ENCODE measurements around the gene STPG3. TPM values are rescaled to one million over a fixed set of nuclear protein-coding genes. Genes with fewer than 3 reads are reported as not detected.

Gene STPG3
- total RNA-seq, 2 donors from 2014 or later, result 0.59 TPM; not detected in 1

DNA sequence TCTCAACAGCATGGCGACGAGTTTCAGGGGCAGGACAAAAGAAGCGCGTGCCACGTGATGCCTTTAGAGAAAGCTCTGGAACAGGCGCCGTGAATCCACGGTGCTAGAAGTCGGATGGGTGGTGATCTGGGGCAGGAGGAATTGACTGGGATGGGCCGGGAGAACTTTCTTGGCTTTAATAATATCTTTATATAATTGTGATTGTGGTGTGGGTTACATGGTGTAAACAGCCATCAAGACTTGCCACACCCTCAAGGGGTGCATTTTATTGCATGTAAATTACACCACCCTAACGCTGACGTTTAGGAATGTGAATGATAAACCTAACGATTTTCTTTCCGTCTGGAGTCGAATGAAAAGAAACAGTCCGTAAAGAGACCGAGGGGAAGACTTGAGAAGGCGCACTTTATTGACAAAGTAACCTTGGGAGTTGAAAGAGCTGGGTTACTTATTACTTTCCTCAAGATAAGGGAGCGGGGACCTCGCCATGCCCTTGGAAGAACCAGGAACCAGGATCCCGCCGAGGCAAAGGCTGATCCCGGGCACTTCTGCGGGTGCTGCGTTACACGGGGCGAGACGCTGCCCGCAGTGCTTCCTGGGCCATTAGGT lies 42.5 kb downstream of the STPG3 start:
- DNase-seq (no peak), ATAC-seq (no peak)
- intact Hi-C loops (cut with DNase I), result loop anchor here in 1 of 2 donors (5.0 to 10.0 kb wide), 2 partner anchors 114 to 231 kb away; no protein-coding TSS in a partner anchor

GRCh38 chr9:137294091-137294680 lies 43.1 kb downstream of the STPG3 start:
- peak; percentile 32 to 50 for ATAC-seq
- DNase-seq, result peak; percentile 42
- intact Hi-C loops (cut with DNase I), result loop anchor here in 1 of 2 donors (5.0 to 10.0 kb wide), 2 partner anchors 113 to 231 kb away; no protein-coding TSS in a partner anchor

GRCh38 chr9:137294681-137295237 lies 43.7 kb downstream of the STPG3 start:
- DNase-seq, result peak; percentile 44
- ATAC-seq, result peak; percentile 8
- intact Hi-C loops (cut with DNase I), result loop anchor here in 1 of 2 donors (5.0 to 10.0 kb wide), 2 partner anchors 113 to 230 kb away; no protein-coding TSS in a partner anchor

GRCh38 chr9:137295238-137295811 lies 44.2 kb downstream of the STPG3 start:
- DNase-seq (peak; percentile 55), ATAC-seq (peak; percentile 56 to 61)
- intact Hi-C loops (cut with DNase I), result loop anchor here in 1 of 2 donors (10.0 kb wide), 1 partner anchor 229 kb away; no protein-coding TSS in a partner anchor

- intact Hi-C loops (cut with DNase I), result loop anchor here in 1 of 2 donors (10.0 kb wide), 1 partner anchor 229 kb away; no protein-coding TSS in a partner anchor
- peak in 1 of 2 donors; percentile 1 for ATAC-seq
- peak; percentile 31 for DNase-seq
Measured at GRCh38 chr9:137295849-137296669, 45.0 kb downstream of the STPG3 start.

GRCh38 chr9:137296670-137297664 lies 45.9 kb downstream of the STPG3 start:
- peak; percentile 27 to 33 for ATAC-seq
- peak; percentile 86 for DNase-seq
- intact Hi-C loops (cut with DNase I), result loop anchor here in 1 of 2 donors (10.0 kb wide), 1 partner anchor 228 kb away; no protein-coding TSS in a partner anchor

GRCh38 chr9:137297966-137298365 lies 46.9 kb downstream of the STPG3 start:
- DNase-seq (no peak), ATAC-seq (no peak)
- intact Hi-C loops (cut with DNase I), result loop anchor here in 1 of 2 donors (10.0 kb wide), 1 partner anchor 227 kb away; no protein-coding TSS in a partner anchor

DNA sequence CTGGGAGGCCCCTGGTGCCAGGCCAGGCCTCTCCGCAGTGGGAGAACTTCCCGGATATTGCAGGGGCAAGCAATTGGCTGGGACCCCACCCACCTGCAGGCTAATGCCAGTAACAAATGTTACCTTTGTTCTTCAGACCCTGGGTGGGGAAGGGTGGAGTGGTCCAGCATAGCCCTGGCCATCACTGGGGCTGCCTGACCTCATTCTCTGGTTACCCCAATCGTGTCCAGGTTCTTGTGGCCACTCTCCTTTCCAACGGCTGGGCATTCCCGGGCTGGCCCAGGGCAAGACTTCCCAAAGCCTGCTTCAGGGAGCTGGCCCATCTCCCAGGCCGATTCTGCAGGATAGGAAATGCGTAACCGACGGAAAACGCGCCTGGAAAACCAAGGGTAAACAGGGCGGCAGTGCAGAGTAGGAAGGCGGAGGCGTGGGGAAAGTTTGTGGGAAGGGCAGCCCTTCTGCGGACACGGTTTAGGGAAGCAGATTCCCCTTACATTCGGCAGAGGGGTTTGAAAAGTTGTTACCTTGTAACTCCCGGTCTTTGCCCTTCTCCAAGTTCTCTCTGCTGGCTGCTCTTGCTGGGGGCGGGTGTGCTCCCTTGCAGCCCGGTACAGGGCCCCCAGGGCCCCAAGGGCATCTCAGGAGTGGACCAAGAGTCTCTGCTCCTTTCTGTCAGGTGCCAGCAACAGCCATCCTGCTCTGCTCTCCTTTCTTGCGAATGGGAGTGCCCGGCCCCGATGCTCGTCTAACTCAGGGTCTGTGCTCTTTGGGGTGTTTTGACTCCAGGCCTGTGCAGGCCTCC lies 47.5 kb downstream of the STPG3 start:
- intact Hi-C loops (cut with DNase I), result loop anchor here in 1 of 2 donors (10.0 kb wide), 1 partner anchor 226 kb away; no protein-coding TSS in a partner anchor
- no peak for ATAC-seq
- peak; percentile 83 for DNase-seq

DNA sequence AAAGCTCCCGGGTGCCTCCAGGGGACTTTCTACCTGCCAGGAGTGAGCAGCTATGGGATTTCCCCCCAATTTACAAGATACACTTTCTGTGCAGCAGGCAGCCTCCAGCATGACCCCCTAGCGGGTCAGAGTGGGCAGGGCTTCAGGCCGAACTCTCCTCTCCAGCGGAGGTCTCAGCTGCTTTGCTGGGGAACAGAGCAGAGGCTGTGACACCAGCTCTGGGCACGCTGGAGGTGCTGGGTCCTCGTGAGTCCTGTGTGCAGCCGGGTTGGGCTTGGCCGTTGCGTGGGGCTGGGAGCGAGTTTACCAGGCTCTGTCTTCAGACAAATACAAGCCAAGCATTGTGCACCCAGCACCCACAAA lies 48.1 kb downstream of the STPG3 start:
- DNase-seq (no peak), ATAC-seq (no peak)
- intact Hi-C loops (cut with DNase I), result loop anchor here in 1 of 2 donors (10.0 kb wide), 1 partner anchor 226 kb away; no protein-coding TSS in a partner anchor

DNA sequence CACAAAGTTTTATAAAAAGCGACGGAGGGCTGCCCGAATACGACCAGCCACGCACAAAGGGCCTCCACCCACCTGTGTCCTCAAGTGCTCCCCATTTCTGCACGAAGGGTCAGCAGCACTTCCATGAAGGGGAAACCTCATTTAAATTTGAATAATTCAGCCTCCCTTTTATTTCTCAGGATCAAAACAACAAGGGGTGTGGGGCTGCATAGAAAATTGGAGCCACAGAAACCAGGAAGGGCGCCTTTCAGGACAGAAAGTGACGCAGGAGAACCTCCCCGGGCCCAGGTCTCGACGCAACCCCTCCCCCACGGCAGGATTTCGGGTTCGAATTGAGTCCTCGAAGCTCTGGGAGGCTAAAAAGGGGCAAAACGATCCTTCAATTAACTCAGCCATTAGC lies 48.9 kb downstream of the STPG3 start:
- intact Hi-C loops (cut with DNase I), result loop anchor here (10.0 kb wide), 2 partner anchors 105 to 225 kb away; no protein-coding TSS in a partner anchor
- ATAC-seq, result no peak
- peak; percentile 65 for DNase-seq

DNA sequence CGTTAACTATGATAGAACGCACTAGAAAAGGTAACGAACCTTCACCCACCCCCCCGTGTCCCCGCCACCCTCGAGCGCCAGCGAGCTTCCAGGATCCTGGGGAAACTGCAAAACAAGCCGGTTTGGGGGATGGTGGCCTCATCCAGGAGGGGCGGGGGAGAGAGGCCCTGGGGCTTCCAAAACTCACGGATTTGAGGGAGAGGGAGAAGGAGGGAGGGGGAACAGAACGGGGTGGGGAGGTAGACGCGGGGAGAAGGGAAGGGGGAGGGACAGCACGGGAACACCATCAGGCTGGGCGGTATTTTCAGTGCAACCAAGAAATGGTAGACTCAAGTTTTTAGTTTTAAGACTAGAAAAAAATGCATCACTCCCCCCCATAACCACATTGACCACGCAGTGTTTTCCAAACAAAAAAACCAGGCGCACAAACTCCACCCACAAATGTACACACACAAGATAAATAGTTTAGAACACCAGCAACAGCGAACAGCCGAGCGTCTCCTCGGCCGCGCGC lies 49.5 kb downstream of the STPG3 start:
- intact Hi-C loops (cut with DNase I), result loop anchor here in 1 of 2 donors (10.0 kb wide), 2 partner anchors 104 to 224 kb away; no protein-coding TSS in a partner anchor
- DNase-seq (peak; percentile 26), ATAC-seq (no peak)

- ATAC-seq (peak; percentile 12 to 16), DNase-seq (peak; percentile 48)
- intact Hi-C loops (cut with DNase I), result loop anchor here in 1 of 2 donors (10.0 kb wide), 2 partner anchors 103 to 223 kb away; no protein-coding TSS in a partner anchor
Measured at GRCh38 chr9:137301081-137301947, 50.2 kb downstream of the STPG3 start.

DNA sequence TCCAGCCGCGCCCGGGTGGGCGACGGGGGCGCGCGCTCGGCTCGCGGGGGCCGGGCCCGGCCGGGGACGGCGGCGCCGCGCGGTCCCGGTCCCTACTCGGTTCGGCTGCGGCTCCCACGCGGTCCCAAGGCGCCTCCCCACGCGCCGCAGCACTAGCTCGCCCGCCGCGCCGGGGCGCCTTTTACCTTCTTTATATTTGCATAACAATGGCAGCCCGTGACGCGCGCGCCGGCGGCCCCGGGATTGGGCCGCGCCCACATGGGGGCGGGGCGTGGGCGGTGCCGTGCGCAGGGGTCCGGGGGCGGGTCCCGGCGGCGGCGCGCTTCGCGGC lies 51.0 kb downstream of the STPG3 start, which contains the start of gene NRARP:
NRARP (minus strand) TSS at position 154 of the 331 bp plus-strand sequence. CDS start 343 bp downstream, outside the sequence.
- intact Hi-C loops (cut with DNase I), result loop anchor here in 1 of 2 donors (10.0 kb wide), 2 partner anchors 103 to 223 kb away; no protein-coding TSS in a partner anchor
- peak; percentile 62 to 70 for ATAC-seq
- DNase-seq, result peak; percentile 95

DNA sequence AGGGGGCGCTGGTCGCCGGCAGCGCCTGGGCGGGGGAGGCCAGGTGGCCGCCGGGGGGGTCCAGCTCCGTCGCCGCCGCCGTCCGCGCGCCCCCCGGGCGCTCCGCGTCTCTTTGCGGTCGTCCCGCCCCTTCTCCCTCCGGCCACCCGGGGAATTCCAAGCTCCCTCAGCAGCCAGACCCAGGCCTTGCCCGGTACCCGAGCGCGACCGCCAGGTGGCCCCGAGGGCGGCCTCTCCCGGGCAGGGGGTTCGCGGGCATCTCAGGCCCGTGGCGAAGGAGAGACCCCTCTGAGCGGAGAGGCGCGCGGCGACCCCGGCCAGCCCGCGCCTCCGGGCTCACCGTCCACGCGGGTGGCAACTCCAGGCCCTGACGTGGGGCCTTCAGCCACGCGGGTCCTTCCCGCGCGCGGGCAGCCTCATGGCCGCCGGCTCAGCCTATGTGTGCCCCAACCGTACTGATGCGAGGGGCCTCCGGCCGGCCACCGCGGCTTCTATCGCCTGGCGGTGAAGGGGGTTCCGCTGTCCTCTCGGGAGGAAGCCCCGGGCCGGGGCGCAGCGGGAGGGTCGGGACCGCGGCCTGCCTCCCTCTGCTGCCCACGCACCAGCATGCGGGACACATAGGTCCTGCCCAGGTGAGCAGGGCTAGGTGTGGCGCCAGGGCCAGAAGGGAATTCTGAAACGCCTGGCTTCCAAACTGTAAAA lies 51.5 kb downstream of the STPG3 start:
- DNase-seq (peak; percentile 34), ATAC-seq (peak; percentile 4 to 17)
- intact Hi-C loops (cut with DNase I), result loop anchor here in 1 of 2 donors (10.0 kb wide), 2 partner anchors 102 to 222 kb away; no protein-coding TSS in a partner anchor
